Osteocyte (in vitro differentiated cells): ENCODE data around the gene PDE1A. TPM values are rescaled to one million over a fixed set of nuclear protein-coding genes. Genes with fewer than 3 reads are reported as not detected.

Experiments
- DNase-seq: peaks from one replicate; pipeline ENCODE4 v3.0.0; 2021; ENCODE audit warnings: mixed read lengths; ENCODE audit not compliant: unreplicated experiment; ENCODE audit errors: extremely low spot score
- H3K27ac Mint-ChIP-seq: one replicate; pipeline ENCODE4 v1.8.0; 2021; ENCODE audit warnings: mild to moderate bottlenecking, mixed read lengths; ENCODE audit not compliant: unreplicated experiment
- H3K27me3 Mint-ChIP-seq: one replicate; pipeline ENCODE4 v1.8.0; 2021; ENCODE audit warnings: mixed read lengths; ENCODE audit not compliant: unreplicated experiment
- H3K36me3 Mint-ChIP-seq: one replicate; pipeline ENCODE4 v1.8.0; 2021; ENCODE audit warnings: mixed read lengths; ENCODE audit not compliant: unreplicated experiment
- H3K4me1 Mint-ChIP-seq: one replicate; pipeline ENCODE4 v1.8.0; 2021; ENCODE audit warnings: mixed read lengths; ENCODE audit not compliant: unreplicated experiment
- H3K4me3 Mint-ChIP-seq: one replicate; pipeline ENCODE4 v1.8.0; 2021; ENCODE audit warnings: mild to moderate bottlenecking, moderate library complexity, mixed read lengths; ENCODE audit not compliant: unreplicated experiment
- H3K9me3 Mint-ChIP-seq: one replicate; pipeline ENCODE4 v1.8.0; 2021; ENCODE audit warnings: mixed read lengths; ENCODE audit not compliant: unreplicated experiment
- CTCF ChIP-seq: fragments of 200-600 bp; sonication (generic); IDR thresholded peaks from 2 replicates; pipeline ENCODE4 v1.5.0; 2021; ENCODE audit warnings: antibody characterized with exemption, mild to moderate bottlenecking, moderate library complexity
- total RNA-seq: library from RNA; stranded (reverse); gene quantifications from 2 replicates; pipeline ENCODE4 v1.2.1, GENCODE V29; 2021

The PDE1A gene
- total RNA-seq, 1 donor from 2014 or later, result 1.8 TPM

GRCh38 chr2:182428476-182428875, 1.6 kb upstream of the PDE1A start:
- no peaks in the 10 kb centered on the region for H3K27me3 Mint-ChIP-seq

GRCh38 chr2:182426082-182426917, 536 bp downstream of the PDE1A start:
- no peak for TF ChIP-seq CTCF
- Mint-ChIP-seq H3K4me1 (peaks cover 14% of the 10 kb centered on the region), H3K4me3 (no peak overlapping the region), H3K9me3 (peaks cover 3% of the 10 kb centered on the region), H3K27me3 (no peaks in the 10 kb centered on the region), H3K36me3 (no peaks in the 10 kb centered on the region), H3K27ac (no peak overlapping the region)
- DNase-seq, result no peak

More at GRCh38 chr2:182428476-182428875, 1.6 kb upstream of the PDE1A start:
- peaks cover 3% of the 10 kb centered on the region for H3K9me3 Mint-ChIP-seq
- DNase-seq, result no peak
- H3K4me3 Mint-ChIP-seq, result no peak overlapping the region
- TF ChIP-seq CTCF, result no peak
- no peak overlapping the region for H3K27ac Mint-ChIP-seq
- peaks cover 14% of the 10 kb centered on the region for H3K4me1 Mint-ChIP-seq
- no peaks in the 10 kb centered on the region for H3K36me3 Mint-ChIP-seq

DNA sequence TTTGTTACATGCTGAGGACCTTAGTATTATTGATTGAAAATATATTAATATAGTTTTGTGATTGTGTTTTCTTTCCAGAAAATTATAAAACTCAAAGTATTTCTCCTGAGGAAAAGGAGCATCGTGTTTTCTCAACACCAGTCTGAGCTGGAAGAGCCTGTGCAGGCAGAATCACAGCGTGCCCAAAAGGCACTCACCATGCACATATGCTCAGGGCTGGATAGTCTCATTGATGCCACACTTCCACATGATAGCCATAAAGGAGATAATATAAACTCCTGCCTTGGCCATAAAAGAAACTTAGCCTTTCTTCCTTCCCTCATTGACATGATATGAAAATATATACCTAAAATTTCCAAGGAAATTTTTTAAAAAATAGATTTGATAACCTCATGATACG, 4.0 kb downstream of the PDE1A start:
- no peaks in the 10 kb centered on the region for H3K27me3 Mint-ChIP-seq
- H3K9me3 Mint-ChIP-seq, result no peaks in the 10 kb centered on the region
- H3K36me3 Mint-ChIP-seq, result no peaks in the 10 kb centered on the region
- H3K27ac Mint-ChIP-seq, result no peak overlapping the region
- H3K4me1 Mint-ChIP-seq, result peaks cover 21% of the 10 kb centered on the region
- no peak for DNase-seq
- TF ChIP-seq CTCF, result no peak
- no peak overlapping the region for H3K4me3 Mint-ChIP-seq

- Mint-ChIP-seq H3K4me1 (peaks cover 6% of the 10 kb centered on the region), H3K4me3 (no peak overlapping the region), H3K27ac (no peak overlapping the region), H3K36me3 (no peaks in the 10 kb centered on the region), H3K9me3 (no peaks in the 10 kb centered on the region), H3K27me3 (no peaks in the 10 kb centered on the region)
- DNase-seq, result no peak
- no peak for TF ChIP-seq CTCF
Measured at GRCh38 chr2:182420669-182421068, 6.2 kb downstream of the PDE1A start.

- Mint-ChIP-seq H3K4me3 (no peak overlapping the region), H3K9me3 (no peaks in the 10 kb centered on the region), H3K36me3 (no peaks in the 10 kb centered on the region), H3K27ac (no peak overlapping the region), H3K27me3 (no peaks in the 10 kb centered on the region), H3K4me1 (peaks cover 6% of the 10 kb centered on the region)
- TF ChIP-seq CTCF, result no peak
- no peak for DNase-seq
Measured at GRCh38 chr2:182416861-182417260, 10.0 kb downstream of the PDE1A start.
